ENCODE measurements around the gene LONRF2.

The LONRF2 gene

DNA sequence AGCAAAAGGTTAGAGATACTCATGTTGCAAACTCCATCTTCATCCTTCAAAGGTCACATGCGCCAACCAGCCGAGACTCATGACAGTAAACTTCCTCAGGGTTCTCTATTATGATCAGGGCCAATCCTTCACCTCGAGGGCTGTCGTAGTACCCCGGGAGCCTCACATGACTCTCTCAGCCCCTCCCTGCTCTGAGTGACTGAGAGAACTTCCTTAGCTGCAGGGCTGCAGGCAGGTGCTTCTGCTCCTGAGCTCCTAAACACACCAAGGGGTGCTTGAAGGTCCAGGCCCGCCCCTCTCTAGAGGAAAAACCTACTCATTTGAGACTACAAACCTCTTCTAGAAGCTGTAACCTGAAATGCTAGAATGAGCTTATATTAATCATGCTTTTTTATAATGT, 48.2 kb downstream of the LONRF2 start:
- FAIRE-seq, result no peak

DNA sequence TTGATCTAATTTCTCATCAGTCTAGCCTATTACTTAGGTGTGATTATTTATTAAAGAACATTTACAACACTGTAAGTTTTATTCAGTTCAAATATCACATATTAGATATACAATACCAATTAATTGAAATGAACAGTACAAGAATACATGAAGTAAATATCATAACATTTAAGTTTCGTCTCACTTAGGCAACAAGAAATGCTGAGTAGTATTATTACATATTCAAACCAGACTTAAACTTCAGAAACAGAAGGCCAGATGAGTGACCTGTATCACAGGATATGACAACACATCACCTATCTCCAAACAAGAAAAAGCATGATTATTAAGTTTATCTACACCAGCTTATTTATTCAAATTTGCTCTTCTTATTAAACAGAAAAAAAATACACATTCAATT, 48.9 kb downstream of the LONRF2 start:
- FAIRE-seq, result no peak

- no peak for FAIRE-seq
These were observed 49.4 kb downstream of the LONRF2 start for GRCh38 chr2:100272841-100273329.

GRCh38 chr2:100271210-100271609, 51.1 kb downstream of the LONRF2 start:
- no peak for FAIRE-seq

- FAIRE-seq, result no peak
These were observed 51.7 kb downstream of the LONRF2 start for GRCh38 chr2:100270381-100271146.

DNA sequence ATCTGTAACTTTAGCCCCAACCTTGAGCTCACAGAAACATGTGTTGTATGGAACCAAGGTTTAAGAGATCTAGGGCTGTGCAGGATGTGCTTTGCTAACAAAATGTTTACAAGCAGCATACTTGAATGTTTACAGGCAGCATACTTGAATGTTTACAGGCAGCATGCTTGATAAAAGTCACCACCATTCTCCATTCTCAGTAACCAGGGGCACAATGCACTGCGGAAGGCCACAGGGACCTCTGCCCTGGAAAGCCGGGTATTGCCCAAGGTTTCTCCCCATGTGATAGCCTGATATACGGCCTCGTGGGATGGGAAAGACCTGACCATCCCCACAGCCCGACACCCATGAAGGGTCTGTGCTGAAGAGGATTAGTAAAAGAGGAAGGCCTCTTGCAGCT, 52.4 kb downstream of the LONRF2 start:
- FAIRE-seq, result no peak

DNA sequence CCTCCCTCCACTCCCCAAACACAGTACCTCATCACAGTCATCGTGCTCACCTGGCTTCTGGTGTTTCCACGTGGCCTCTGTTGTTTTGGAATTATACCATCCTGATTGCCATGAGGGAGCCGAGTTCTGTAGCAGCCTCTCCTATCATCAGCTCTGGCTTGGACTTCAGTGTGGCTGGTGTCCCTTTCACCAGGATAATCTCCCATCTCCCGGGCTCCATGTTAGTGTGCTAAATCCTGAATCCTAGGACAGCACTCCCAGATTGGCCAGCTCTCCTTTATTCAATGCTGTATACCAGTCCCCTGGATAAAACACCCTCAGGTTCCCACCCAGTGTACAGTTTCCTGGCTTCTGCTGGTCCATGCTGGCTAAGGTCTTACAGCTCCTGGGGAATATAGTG, 53.3 kb downstream of the LONRF2 start:
- no peak for FAIRE-seq

DNA sequence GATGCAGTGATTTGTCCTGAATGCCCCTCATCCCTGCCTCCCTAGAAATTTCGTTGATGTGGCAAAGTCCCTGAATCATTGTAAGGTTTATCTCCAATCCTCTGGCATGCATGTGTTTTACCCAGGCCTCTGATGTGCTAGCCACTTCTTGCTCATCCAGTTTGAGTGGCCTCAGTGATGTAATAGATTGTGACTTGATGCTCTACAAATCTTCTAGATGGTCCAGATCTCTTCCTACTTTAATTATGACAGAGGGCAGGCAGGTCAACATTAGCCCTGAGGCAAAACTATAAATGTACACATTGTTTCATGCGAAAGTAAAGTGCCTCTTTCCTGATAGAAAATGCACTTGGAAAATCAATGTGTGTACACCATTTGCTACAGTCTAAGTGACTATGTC, 54.5 kb downstream of the LONRF2 start:
- FAIRE-seq, result no peak

DNA sequence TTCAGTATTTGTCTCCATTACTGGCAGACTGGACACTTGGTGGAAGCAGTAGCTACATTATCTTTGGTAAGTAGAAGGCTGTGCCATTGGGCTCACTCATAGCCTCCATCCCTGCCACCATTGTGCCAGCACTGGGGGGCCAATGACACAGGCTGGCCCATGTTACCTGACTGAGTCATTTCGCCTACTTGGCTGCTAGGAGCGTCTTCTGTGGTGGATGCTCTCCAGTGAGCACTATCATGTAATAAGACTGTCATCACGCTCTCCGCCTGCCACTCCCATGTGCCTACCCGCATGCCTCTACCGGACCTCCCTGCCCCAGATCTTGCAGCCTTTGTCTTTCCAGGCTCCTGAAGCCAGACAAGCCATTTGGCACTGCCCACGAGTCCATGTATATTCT, 56.2 kb downstream of the LONRF2 start:
- FAIRE-seq, result no peak

DNA sequence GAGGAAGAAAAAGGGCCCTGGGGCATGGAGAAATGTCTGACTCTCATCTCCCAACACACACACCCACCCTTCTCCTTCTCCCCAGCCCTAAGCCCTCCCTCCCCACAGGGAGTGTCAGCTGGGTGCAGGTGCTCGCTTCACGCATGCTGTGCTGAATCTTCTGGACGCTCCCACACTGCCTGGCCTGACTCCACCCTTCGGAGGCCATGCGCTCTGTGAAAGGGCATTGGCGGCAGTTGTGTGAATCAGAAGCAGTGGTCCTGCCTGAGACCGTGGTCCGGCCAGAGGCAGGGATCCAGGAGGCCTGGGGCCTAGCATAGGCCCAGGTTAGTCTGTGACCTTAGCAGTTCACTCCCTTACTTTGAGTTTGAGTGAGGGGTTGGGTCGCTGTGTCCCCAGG, 57.1 kb downstream of the LONRF2 start:
- no peak for FAIRE-seq

- FAIRE-seq, result no peak
These were observed 57.6 kb downstream of the LONRF2 start for GRCh38 chr2:100264651-100265050.

- no peak for FAIRE-seq
These were observed 58.2 kb downstream of the LONRF2 start for GRCh38 chr2:100264121-100264520.

GRCh38 chr2:100262555-100263320, 59.6 kb downstream of the LONRF2 start:
- FAIRE-seq, result no peak

GRCh38 chr2:100262046-100262445, 60.3 kb downstream of the LONRF2 start:
- FAIRE-seq, result no peak

GRCh38 chr2:100260712-100261620, 61.3 kb downstream of the LONRF2 start:
- no peak for FAIRE-seq

GRCh38 chr2:100259106-100259505, 63.2 kb downstream of the LONRF2 start:
- no peak for FAIRE-seq

DNA sequence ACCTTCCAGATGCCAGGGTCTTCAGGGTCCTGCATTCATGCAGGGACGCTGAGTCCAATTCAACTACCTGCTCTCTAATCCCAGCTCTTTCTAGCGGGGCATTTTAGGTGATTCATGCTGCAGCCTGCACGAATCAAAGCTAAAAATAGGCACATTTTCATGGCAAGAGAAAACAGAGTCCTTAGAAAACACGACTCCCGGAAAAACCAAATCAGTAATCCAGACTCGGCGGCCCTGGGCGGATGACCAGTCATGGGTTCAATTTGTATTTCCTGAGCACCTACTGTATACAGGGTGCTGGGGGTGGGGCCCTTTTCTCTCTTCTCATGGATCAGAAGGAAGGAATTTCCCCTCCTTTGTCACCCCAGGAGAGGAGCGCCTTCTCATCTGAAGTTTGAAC, 64.4 kb downstream of the LONRF2 start:
- FAIRE-seq, result no peak

- FAIRE-seq, result no peak
These were observed 65.5 kb downstream of the LONRF2 start for GRCh38 chr2:100256849-100257248.

GRCh38 chr2:100256416-100256815, 65.9 kb downstream of the LONRF2 start:
- no peak for FAIRE-seq

DNA sequence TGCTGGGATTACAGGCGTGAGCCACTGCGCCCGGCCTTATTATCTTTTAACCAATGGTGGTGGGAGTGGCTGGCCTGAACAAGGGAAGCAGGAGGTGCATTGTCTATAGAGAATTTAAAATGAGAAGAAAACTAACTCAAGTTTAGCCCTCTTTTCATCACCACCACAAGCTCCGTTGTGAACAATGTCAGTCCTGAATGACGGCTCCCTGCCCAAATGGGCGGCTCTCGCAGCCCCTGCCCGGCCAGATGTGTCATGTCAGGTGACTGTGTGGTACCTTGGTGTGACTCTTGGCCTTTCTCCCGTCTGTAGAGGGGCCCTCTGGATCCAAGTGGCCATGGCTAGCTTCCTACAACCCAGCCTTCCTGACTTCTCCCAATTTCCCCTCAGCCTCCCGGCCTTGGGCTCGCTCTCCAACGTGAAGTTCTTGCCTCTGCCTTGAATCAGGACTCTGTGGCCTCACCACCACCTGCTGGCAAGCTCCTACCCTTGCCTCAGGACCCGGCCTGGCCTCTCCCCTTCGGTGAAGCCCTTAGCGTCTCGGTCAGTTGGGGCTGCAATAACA, 67.6 kb downstream of the LONRF2 start:
- FAIRE-seq, result no peak

DNA sequence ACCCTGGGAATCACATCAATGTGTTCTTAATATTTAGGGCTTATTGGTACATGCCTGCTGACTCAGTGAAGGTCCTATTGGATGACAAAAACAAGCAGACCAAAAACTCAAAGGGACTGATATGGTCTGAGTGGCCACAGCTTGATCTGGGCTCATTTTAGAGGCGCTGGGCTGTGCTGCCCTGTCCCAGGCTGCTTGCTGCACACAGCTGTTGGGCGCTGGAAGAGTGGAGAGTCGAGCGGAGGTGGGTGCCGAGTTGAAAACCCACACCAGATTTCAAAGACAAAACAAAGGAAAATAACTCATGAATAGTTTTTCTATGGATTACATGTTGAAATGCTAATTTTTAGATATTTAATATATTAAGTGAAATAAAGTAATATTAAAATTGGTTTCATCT, 68.5 kb downstream of the LONRF2 start:
- FAIRE-seq, result no peak

DNA sequence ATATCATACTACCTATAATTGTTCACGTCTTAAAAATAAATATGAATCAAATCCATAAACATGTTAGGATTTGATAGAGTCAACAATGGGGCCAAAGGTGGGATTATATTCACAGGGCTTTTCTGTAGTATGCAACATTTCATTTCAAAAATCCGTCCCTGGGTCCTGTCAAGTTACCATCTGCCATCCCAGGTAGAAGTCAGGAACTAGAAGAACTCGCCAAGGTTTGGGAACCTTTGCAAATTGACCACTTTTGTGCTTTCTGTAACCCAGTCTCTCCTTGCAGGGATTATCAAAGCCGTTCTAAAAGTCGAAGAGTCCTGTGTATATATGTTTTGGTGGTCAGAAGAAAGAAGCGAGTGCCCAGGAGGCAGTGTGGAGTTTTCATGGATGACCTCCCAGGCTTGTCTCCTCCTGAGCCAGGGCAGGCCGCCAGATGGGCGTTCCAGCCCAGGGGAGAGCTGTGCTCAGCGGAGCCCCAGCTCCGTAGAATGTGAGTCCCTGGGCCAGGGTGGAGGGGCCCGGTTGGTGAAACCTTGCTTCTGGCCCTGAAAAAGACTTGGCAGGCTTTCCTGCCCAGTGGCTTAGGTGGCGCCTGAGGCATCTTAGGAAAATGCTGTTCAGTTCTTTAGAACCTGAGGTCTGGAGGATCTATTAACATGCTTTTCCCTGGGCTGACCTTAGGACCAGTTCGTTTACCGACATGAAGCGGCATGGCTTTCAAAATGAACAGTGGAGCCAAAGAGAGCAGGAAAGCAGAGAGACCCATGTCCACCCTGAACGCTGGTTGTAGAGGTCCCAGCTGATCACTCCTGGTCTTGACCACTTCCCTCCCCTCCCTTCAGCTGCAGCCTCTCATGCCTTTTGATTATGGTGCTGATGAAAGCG, 69.2 kb downstream of the LONRF2 start:
- no peak for FAIRE-seq

Data from A204.1 (cell line).